Thyroid gland (tissue), 4 donors: ENCODE results near the gene SPATS2L. TPM values are rescaled to one million over a fixed set of nuclear protein-coding genes. Genes with fewer than 3 reads are reported as not detected.

ENCODE experiments used
- DNase-seq, 2 donors: peaks; one replicate each; pipeline ENCODE4 v3.0.0-alpha.2; 2019
- H3K27ac ChIP-seq, 3 donors: fragments of 200-600 bp; sonication (generic); 1 replicate in 2 of 3; 2 replicates in 1 of 3; pipeline ENCODE4 v1.5.1; 2016 to 2019; ENCODE audit warnings: mild to moderate bottlenecking in 1 of 3, moderate library complexity in 1 of 3
- H3K27me3 ChIP-seq: fragments of 200-600 bp; sonication (generic); one replicate; pipeline ENCODE4 v1.5.1; 2019
- H3K36me3 ChIP-seq, 2 donors: fragments of 200-600 bp; sonication (generic); one replicate each; pipeline ENCODE4 v1.5.1; 2016 to 2019
- H3K4me1 ChIP-seq, 2 donors: fragments of 200-600 bp; sonication (generic); one replicate each; pipeline ENCODE4 v1.5.1; 2017 to 2019
- H3K4me3 ChIP-seq, 3 donors: fragments of 200-600 bp; sonication (generic); replicated peaks in 1 of 3; 1 replicate in 2 of 3; 2 replicates in 1 of 3; pipeline ENCODE4 v1.5.1; 2016; ENCODE audit warnings: mild to moderate bottlenecking in 1 of 3
- H3K9me3 ChIP-seq: fragments of 200-600 bp; sonication (generic); one replicate; pipeline ENCODE4 v1.5.1; 2017
- CTCF ChIP-seq, 6 experiments: fragments of 200-600 bp in 3 of 6; fragments of 450-650 bp in 3 of 6; sonication (generic) in 3 of 6; IDR thresholded peaks; one replicate each; pipeline ENCODE4 v1.5.1; 2016 to 2019; ENCODE audit warnings: antibody characterized with exemption in 6 of 6, mild to moderate bottlenecking in 2 of 6, inconsistent platforms in 1 of 6, moderate library complexity in 1 of 6
- POLR2A ChIP-seq, 2 donors: fragments of 450-650 bp; IDR thresholded peaks; one replicate each; pipeline ENCODE4 v1.6.1; 2017; ENCODE audit warnings: antibody characterized with exemption in 2 of 2, mild to moderate bottlenecking in 2 of 2, moderate library complexity in 1 of 2
- WGBS, 2 donors: methylation state at CpG; one replicate each; pipeline ENCODE4 v1.1.5; 2017; 5-methylcytosine and 5-hydroxymethylcytosine counted together
- intact Hi-C: fragments of 100-400 bp; cut with DNase I; formaldehyde crosslinking; loops from one replicate; pipeline ENCODE4 v1.15.1; 2023
- total RNA-seq, 4 donors: library from RNA; depleted of rRNA; stranded (reverse); fragments of >200 nt; gene quantifications; one replicate each; pipeline ENCODE4 v1.2.3, GENCODE V29; 2016

SPATS2L gene
- total RNA-seq, 4 donors from 2014 or later = 41.7 to 101 (median 73.3) TPM

- TF ChIP-seq CTCF (IDR thresholded peaks at IDR 0.05) (no peak), POLR2A (IDR thresholded peaks at IDR 0.05) (no peak)
- DNase-seq = no peak
- no peaks in the 10 kb centered on the region for H3K27me3 ChIP-seq
- H3K4me1 ChIP-seq = peaks cover 32 to 34% of the 10 kb centered on the region in 2 donors
- peak overlapping the region in 2 of 3 donors; percentile 50 to 57 for H3K27ac ChIP-seq
- no peak overlapping the region for H3K4me3 ChIP-seq
- H3K9me3 ChIP-seq = no peaks in the 10 kb centered on the region
- no peaks in the 10 kb centered on the region for H3K36me3 ChIP-seq
- 83 to 85% methylated on average over 1 of the region's 1 CpG for WGBS, 2 donors
- intact Hi-C loops = no loop called here
These were observed 16.1 kb downstream of the SPATS2L start for GRCh38 chr2:200322607-200323006.

GRCh38 chr2:200324362-200324761 is 17.9 kb downstream of the SPATS2L start:
- no peak for TF ChIP-seq CTCF (IDR thresholded peaks at IDR 0.05)
- no peak for TF ChIP-seq POLR2A (IDR thresholded peaks at IDR 0.05)
- whole genome bisulfite sequencing, 2 donors = 80 to 84% methylated on average over 1 of the region's 1 CpG
- H3K27ac ChIP-seq = no peak overlapping the region
- H3K36me3 ChIP-seq = no peaks in the 10 kb centered on the region
- no peaks in the 10 kb centered on the region for H3K9me3 ChIP-seq
- peaks cover 25 to 31% of the 10 kb centered on the region in 2 donors for H3K4me1 ChIP-seq
- H3K4me3 ChIP-seq = no peak overlapping the region
- DNase-seq = no peak
- H3K27me3 ChIP-seq = no peaks in the 10 kb centered on the region
- intact Hi-C loops = no loop called here

- no peak overlapping the region for H3K27ac ChIP-seq
- 76 to 88% methylated on average over 2 of the region's 2 CpGs for WGBS, 2 donors
- no peaks in the 10 kb centered on the region for H3K9me3 ChIP-seq
- no peaks in the 10 kb centered on the region for H3K27me3 ChIP-seq
- no peak for TF ChIP-seq CTCF (IDR thresholded peaks at IDR 0.05)
- TF ChIP-seq POLR2A (IDR thresholded peaks at IDR 0.05) = no peak
- DNase-seq = no peak
- peaks cover 18 to 24% of the 10 kb centered on the region in 2 donors for H3K4me1 ChIP-seq
- no peak overlapping the region for H3K4me3 ChIP-seq
- H3K36me3 ChIP-seq = no peaks in the 10 kb centered on the region
- intact Hi-C loops = no loop called here
These were observed 22.9 kb downstream of the SPATS2L start for GRCh38 chr2:200329384-200329783.

- H3K4me3 ChIP-seq = no peak overlapping the region
- H3K36me3 ChIP-seq = no peaks in the 10 kb centered on the region
- peaks cover 18 to 24% of the 10 kb centered on the region in 2 donors for H3K4me1 ChIP-seq
- no peak for DNase-seq
- no peaks in the 10 kb centered on the region for H3K9me3 ChIP-seq
- no peak overlapping the region for H3K27ac ChIP-seq
- 54 to 68% methylated on average over 3 of the region's 3 CpGs for WGBS, 2 donors
- intact Hi-C loops = no loop called here
- H3K27me3 ChIP-seq = no peaks in the 10 kb centered on the region
- TF ChIP-seq CTCF (IDR thresholded peaks at IDR 0.05) = no peak
- TF ChIP-seq POLR2A (IDR thresholded peaks at IDR 0.05) = no peak
These were observed 23.3 kb downstream of the SPATS2L start for GRCh38 chr2:200329798-200330197.

GRCh38 chr2:200330351-200331060 is 24.0 kb downstream of the SPATS2L start:
- no peak for TF ChIP-seq POLR2A (IDR thresholded peaks at IDR 0.05)
- TF ChIP-seq CTCF (IDR thresholded peaks at IDR 0.05) = no peak
- no peaks in the 10 kb centered on the region for H3K27me3 ChIP-seq
- WGBS, 2 donors = 62 to 67% methylated on average over 5 of the region's 5 CpGs
- H3K9me3 ChIP-seq = no peaks in the 10 kb centered on the region
- DNase-seq = no peak
- peaks cover 18 to 24% of the 10 kb centered on the region in 2 donors for H3K4me1 ChIP-seq
- H3K36me3 ChIP-seq = no peaks in the 10 kb centered on the region
- intact Hi-C loops = no loop called here
- H3K4me3 ChIP-seq = no peak overlapping the region
- H3K27ac ChIP-seq = peak overlapping the region in 1 of 3 donors; percentile 5
